ENCODE data around the gene RNASEH2C. TPM values are rescaled to one million over a fixed set of nuclear protein-coding genes. Genes with fewer than 3 reads are reported as not detected.

RNASEH2C gene
- total RNA-seq, 1 experiment from 2014 or later: 107 TPM

DNA sequence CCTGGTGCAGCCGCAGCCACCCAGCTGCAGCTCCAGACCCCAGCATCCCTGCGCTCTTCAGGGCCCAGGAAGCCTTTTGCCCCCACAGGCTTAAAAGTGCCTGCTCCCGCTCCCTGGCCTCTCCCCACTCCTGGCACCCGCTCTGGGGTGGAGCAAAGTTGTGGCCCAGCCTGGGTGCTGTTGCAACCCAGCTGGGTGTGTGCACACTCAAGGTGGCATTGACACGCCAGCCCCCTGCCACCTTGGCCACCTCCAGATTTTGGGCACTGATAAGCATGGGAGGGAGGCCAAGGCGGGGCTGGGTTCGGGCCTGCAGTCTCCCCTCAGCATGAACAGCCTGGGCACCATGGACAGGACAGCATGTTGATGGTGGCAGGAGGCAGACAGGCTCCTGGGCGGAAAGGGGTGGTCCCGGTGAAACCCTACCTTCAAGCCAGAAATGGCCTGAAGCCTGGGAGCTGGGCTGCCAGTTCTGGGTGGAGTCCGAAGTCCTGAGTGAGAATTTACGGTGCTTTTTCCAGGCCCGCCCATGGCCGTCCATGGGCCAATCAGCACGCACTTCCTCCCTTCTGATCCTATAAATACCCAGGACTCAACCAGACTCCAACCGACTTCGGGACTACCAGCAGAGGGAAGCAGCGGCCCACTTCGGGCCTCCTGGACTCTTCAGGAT lies 23.6 kb upstream of the RNASEH2C start:
- H3K27me3 ChIP-seq (ENCODE audit: control insufficient read depth, insufficient read depth, low read length): peaks cover 5% of the 10 kb centered on the region; the same call in 1 of the 2 replicates
- no peaks in the 10 kb centered on the region for H3K9me3 ChIP-seq (ENCODE audit: control insufficient read depth, insufficient read depth, low read depth, low read length)
- POLR2A ChIA-PET: interaction anchor here (0.7 kb wide), 1 partner anchor 104 kb away, joined by 5 read pairs; no protein-coding TSS in a partner anchor
- 0 out of 2 replicates have a peak, but pooled peaks cover 7% of the 10 kb centered on the region for H3K4me1 ChIP-seq (ENCODE audit: control insufficient read depth, insufficient read depth, low read length)
- no peak overlapping the region for H3K27ac ChIP-seq (ENCODE audit: low read length)
- TF ChIP-seq, protein P1, sequence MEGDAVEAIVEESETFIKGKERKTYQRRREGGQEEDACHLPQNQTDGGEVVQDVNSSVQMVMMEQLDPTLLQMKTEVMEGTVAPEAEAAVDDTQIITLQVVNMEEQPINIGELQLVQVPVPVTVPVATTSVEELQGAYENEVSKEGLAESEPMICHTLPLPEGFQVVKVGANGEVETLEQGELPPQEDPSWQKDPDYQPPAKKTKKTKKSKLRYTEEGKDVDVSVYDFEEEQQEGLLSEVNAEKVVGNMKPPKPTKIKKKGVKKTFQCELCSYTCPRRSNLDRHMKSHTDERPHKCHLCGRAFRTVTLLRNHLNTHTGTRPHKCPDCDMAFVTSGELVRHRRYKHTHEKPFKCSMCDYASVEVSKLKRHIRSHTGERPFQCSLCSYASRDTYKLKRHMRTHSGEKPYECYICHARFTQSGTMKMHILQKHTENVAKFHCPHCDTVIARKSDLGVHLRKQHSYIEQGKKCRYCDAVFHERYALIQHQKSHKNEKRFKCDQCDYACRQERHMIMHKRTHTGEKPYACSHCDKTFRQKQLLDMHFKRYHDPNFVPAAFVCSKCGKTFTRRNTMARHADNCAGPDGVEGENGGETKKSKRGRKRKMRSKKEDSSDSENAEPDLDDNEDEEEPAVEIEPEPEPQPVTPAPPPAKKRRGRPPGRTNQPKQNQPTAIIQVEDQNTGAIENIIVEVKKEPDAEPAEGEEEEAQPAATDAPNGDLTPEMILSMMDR (IDR thresholded peaks at IDR 0.05): peak; percentile 89
- TF ChIP-seq POLR2AphosphoS5 (IDR thresholded peaks at IDR 0.05; ENCODE audit: low read depth, low read length): no peak
- no TSS peak for BruUV-seq (replicated peaks)
- in situ Hi-C loops (cut with HindIII; ENCODE audit: low pct_unique_long_range_greater_than_20kb, low sequenced_read_pairs) (no loop called here), intact Hi-C loops (cut with micrococcal nuclease; ENCODE audit: unreplicated experiment) (no loop called here)
- CTCF ChIA-PET: interaction anchor here (0.7 to 1.7 kb wide), 16 partner anchors 16 to 198 kb away, joined by 3 to 15 read pairs (median 4); partner anchors contain the start of gene KAT5
- DNase-seq (ENCODE audit: low read depth, low spot score): no peak
- no peaks in the 10 kb centered on the region for H3K36me3 ChIP-seq (ENCODE audit: control insufficient read depth, insufficient read depth, low read length)
- peak overlapping the region in 1 of 2 experiments; percentile 26; a peak in 2 of 4 replicates for H3K4me3 ChIP-seq (ENCODE audit: low read depth in 2 of 2, low read length in 2 of 2)
- peak; percentile 95 for ATAC-seq

DNA sequence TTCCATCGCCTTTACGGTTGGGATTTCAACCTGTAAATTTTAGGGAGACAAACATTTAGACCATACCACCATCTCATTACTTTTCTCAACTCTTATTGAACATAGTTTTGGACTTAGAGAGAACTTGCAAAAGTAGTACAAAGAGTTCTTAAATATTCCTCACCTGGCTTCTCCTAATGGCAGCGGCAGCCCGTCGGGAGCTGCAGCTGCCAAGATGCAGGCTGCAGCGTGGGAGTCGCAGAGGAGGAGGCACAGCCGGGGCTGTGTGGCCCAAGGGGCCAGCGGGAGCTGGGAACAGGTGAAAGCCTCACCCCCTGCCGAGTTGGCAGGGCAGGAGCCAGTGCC lies 23.1 kb upstream of the RNASEH2C start:
- no peak for DNase-seq (ENCODE audit: low read depth, low spot score)
- no peak overlapping the region for H3K27ac ChIP-seq (ENCODE audit: low read length)
- H3K9me3 ChIP-seq (ENCODE audit: control insufficient read depth, insufficient read depth, low read depth, low read length): no peaks in the 10 kb centered on the region
- CTCF ChIA-PET: no interaction called here
- intact Hi-C loops (cut with micrococcal nuclease; ENCODE audit: unreplicated experiment) (no loop called here), in situ Hi-C loops (cut with HindIII; ENCODE audit: low pct_unique_long_range_greater_than_20kb, low sequenced_read_pairs) (no loop called here)
- H3K36me3 ChIP-seq (ENCODE audit: control insufficient read depth, insufficient read depth, low read length): no peaks in the 10 kb centered on the region
- no TSS peak for BruUV-seq (replicated peaks)
- 0 out of 2 replicates have a peak, but pooled peaks cover 7% of the 10 kb centered on the region for H3K4me1 ChIP-seq (ENCODE audit: control insufficient read depth, insufficient read depth, low read length)
- no peak for TF ChIP-seq TCF7L2 (IDR thresholded peaks at IDR 0.05; ENCODE audit: low read depth, low read length)
- TF ChIP-seq SIN3A (IDR thresholded peaks at IDR 0.05; ENCODE audit: borderline replicate concordance, insufficient read depth, low read depth, low read length): no peak
- TF ChIP-seq POLR2AphosphoS5 (IDR thresholded peaks at IDR 0.05; ENCODE audit: low read depth, low read length): no peak
- H3K4me3 ChIP-seq (ENCODE audit: low read depth in 2 of 2, low read length in 2 of 2): no peak overlapping the region; a peak in 1 of 4 replicates
- H3K27me3 ChIP-seq (ENCODE audit: control insufficient read depth, insufficient read depth, low read length): peaks cover 5% of the 10 kb centered on the region; the same call in 1 of the 2 replicates
- ATAC-seq: peak; percentile 40
- POLR2A ChIA-PET: interaction anchor here (0.6 kb wide), 1 partner anchor 207 kb away, joined by 4 read pairs; no protein-coding TSS in a partner anchor

DNA sequence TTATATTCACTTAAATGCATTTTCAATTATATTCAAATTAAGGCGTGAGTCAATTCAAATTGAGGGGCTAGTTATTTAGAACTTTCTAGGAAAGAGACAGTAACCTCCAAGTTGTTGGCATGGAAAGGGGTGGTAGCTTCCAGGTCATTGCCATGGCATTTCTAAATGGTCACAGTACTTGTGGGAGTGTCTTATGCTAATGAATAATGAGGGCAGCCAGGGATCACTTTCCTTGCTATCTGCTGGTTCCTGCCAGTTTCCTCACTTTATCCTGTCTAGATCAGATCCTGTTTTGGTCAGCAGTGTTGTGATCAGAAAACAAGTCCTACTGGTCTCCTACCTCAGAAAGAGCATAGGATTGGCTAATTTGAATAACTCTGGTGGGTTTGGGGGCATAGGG lies 21.8 kb upstream of the RNASEH2C start:
- ATAC-seq: no peak
- H3K27me3 ChIP-seq (ENCODE audit: control insufficient read depth, insufficient read depth, low read length): no peaks in the 10 kb centered on the region; the same call in 1 of the 2 replicates
- POLR2A ChIA-PET: interaction anchor here (0.6 kb wide), 1 partner anchor 55 kb away, joined by 3 read pairs; no protein-coding TSS in a partner anchor
- DNase-seq (ENCODE audit: low read depth, low spot score): no peak
- in situ Hi-C loops (cut with HindIII; ENCODE audit: low pct_unique_long_range_greater_than_20kb, low sequenced_read_pairs) (no loop called here), intact Hi-C loops (cut with micrococcal nuclease; ENCODE audit: unreplicated experiment) (no loop called here)
- BruUV-seq (replicated peaks): no TSS peak
- TF ChIP-seq POLR2AphosphoS5 (IDR thresholded peaks at IDR 0.05; ENCODE audit: low read depth, low read length) (no peak), TCF7L2 (IDR thresholded peaks at IDR 0.05; ENCODE audit: low read depth, low read length) (no peak), SIN3A (IDR thresholded peaks at IDR 0.05; ENCODE audit: borderline replicate concordance, insufficient read depth, low read depth, low read length) (no peak)
- TF ChIP-seq, protein P1 (IDR thresholded peaks at IDR 0.05): no peak
- TF ChIP-seq, protein P2, sequence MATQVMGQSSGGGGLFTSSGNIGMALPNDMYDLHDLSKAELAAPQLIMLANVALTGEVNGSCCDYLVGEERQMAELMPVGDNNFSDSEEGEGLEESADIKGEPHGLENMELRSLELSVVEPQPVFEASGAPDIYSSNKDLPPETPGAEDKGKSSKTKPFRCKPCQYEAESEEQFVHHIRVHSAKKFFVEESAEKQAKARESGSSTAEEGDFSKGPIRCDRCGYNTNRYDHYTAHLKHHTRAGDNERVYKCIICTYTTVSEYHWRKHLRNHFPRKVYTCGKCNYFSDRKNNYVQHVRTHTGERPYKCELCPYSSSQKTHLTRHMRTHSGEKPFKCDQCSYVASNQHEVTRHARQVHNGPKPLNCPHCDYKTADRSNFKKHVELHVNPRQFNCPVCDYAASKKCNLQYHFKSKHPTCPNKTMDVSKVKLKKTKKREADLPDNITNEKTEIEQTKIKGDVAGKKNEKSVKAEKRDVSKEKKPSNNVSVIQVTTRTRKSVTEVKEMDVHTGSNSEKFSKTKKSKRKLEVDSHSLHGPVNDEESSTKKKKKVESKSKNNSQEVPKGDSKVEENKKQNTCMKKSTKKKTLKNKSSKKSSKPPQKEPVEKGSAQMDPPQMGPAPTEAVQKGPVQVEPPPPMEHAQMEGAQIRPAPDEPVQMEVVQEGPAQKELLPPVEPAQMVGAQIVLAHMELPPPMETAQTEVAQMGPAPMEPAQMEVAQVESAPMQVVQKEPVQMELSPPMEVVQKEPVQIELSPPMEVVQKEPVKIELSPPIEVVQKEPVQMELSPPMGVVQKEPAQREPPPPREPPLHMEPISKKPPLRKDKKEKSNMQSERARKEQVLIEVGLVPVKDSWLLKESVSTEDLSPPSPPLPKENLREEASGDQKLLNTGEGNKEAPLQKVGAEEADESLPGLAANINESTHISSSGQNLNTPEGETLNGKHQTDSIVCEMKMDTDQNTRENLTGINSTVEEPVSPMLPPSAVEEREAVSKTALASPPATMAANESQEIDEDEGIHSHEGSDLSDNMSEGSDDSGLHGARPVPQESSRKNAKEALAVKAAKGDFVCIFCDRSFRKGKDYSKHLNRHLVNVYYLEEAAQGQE (IDR thresholded peaks at IDR 0.05; ENCODE audit: insufficient read depth in 1 of 2, low read depth in 2 of 2, low read length in 1 of 2): no peak
- no peak overlapping the region for H3K4me3 ChIP-seq (ENCODE audit: low read depth in 2 of 2, low read length in 2 of 2)
- no peaks in the 10 kb centered on the region for H3K36me3 ChIP-seq (ENCODE audit: control insufficient read depth, insufficient read depth, low read length)
- CTCF ChIA-PET: no interaction called here
- H3K9me3 ChIP-seq (ENCODE audit: control insufficient read depth, insufficient read depth, low read depth, low read length): no peaks in the 10 kb centered on the region
- H3K27ac ChIP-seq (ENCODE audit: low read length): no peak overlapping the region
- H3K4me1 ChIP-seq (ENCODE audit: control insufficient read depth, insufficient read depth, low read length): 0 out of 2 replicates have a peak, but pooled peaks cover 7% of the 10 kb centered on the region

Data from Panc1 (cell line).